ENCODE measurements around the gene ARHGEF33. TPM values are rescaled to one million over a fixed set of nuclear protein-coding genes. Genes with fewer than 3 reads are reported as not detected.

Gene ARHGEF33
- total RNA-seq, 1 donor from 2014 or later = 2.5 TPM

- Mint-ChIP-seq H3K4me1 (no peaks in the 10 kb centered on the region), H3K36me3 (no peaks in the 10 kb centered on the region), H3K9me3 (no peaks in the 10 kb centered on the region), H3K27me3 (ENCODE audit: insufficient read depth, low read depth) (no peaks in the 10 kb centered on the region), H3K27ac (no peak overlapping the region), H3K4me3 (no peak overlapping the region)
- H3K4me3 ChIP-seq = no peak overlapping the region
- no peaks in the 10 kb centered on the region for H3K36me3 ChIP-seq
- H4K20me1 ChIP-seq (ENCODE audit: low read depth) = no peaks in the 10 kb centered on the region
- no peak overlapping the region for H3K27ac ChIP-seq
- no peaks in the 10 kb centered on the region for H3K27me3 ChIP-seq
- no peak overlapping the region for H3K9ac ChIP-seq
- H2AFZ ChIP-seq (replicated peaks) = no peak overlapping the region
- no peaks in the 10 kb centered on the region for H3K9me3 ChIP-seq (ENCODE audit: low read depth)
- H3K4me1 ChIP-seq = no peaks in the 10 kb centered on the region
- H3K79me2 ChIP-seq (ENCODE audit: low read depth) = no peaks in the 10 kb centered on the region
- H3F3A ChIP-seq (ENCODE audit: low read depth) = no peaks in the 10 kb centered on the region
- no peak for DNase-seq (ENCODE audit: low spot score)
- TF ChIP-seq, protein P1, sequence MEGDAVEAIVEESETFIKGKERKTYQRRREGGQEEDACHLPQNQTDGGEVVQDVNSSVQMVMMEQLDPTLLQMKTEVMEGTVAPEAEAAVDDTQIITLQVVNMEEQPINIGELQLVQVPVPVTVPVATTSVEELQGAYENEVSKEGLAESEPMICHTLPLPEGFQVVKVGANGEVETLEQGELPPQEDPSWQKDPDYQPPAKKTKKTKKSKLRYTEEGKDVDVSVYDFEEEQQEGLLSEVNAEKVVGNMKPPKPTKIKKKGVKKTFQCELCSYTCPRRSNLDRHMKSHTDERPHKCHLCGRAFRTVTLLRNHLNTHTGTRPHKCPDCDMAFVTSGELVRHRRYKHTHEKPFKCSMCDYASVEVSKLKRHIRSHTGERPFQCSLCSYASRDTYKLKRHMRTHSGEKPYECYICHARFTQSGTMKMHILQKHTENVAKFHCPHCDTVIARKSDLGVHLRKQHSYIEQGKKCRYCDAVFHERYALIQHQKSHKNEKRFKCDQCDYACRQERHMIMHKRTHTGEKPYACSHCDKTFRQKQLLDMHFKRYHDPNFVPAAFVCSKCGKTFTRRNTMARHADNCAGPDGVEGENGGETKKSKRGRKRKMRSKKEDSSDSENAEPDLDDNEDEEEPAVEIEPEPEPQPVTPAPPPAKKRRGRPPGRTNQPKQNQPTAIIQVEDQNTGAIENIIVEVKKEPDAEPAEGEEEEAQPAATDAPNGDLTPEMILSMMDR (IDR thresholded peaks at IDR 0.05) = no peak
- TF ChIP-seq EZH2phosphoT487 (IDR thresholded peaks at IDR 0.05) (no peak), EZH2 (IDR thresholded peaks at IDR 0.05) (no peak)
- H3K4me2 ChIP-seq = no peak overlapping the region
Measured at GRCh38 chr2:38912619-38913018, 22.9 kb downstream of the ARHGEF33 start.

DNA sequence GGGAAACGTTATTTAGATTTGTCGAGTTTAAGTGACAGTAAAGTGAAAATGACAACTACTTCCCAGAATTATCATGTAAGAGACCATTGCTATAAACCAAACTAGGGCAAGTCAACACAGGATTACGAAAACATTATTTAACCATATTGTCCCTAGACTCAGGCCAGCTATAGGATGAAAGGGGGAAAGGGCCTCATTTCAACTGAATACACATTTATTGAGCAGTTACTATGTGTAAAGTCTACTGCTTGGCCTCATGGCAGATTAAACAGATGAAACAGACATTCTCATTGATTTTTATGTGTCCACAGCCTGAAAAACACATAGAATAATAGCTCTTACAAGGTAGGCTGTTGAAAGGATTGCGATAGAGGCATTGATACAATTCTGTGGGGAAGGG lies 32.7 kb downstream of the ARHGEF33 start:
- no peaks in the 10 kb centered on the region for H3K4me1 ChIP-seq
- no peaks in the 10 kb centered on the region for H3K9me3 Mint-ChIP-seq
- no peaks in the 10 kb centered on the region for H4K20me1 ChIP-seq (ENCODE audit: low read depth)
- no peak overlapping the region for H3K27ac ChIP-seq
- no peak for TF ChIP-seq EZH2phosphoT487 (IDR thresholded peaks at IDR 0.05)
- TF ChIP-seq EZH2 (IDR thresholded peaks at IDR 0.05) = no peak
- TF ChIP-seq, protein P1 (IDR thresholded peaks at IDR 0.05) = no peak
- H3K4me1 Mint-ChIP-seq = no peaks in the 10 kb centered on the region
- no peak for DNase-seq (ENCODE audit: low spot score)
- no peaks in the 10 kb centered on the region for H3F3A ChIP-seq (ENCODE audit: low read depth)
- no peak overlapping the region for H2AFZ ChIP-seq (replicated peaks)
- H3K27ac Mint-ChIP-seq = no peak overlapping the region
- H3K79me2 ChIP-seq (ENCODE audit: low read depth) = no peaks in the 10 kb centered on the region
- no peaks in the 10 kb centered on the region for H3K9me3 ChIP-seq (ENCODE audit: low read depth)
- no peak overlapping the region for H3K4me3 ChIP-seq
- H3K36me3 ChIP-seq = no peaks in the 10 kb centered on the region
- H3K4me3 Mint-ChIP-seq = no peak overlapping the region
- H3K9ac ChIP-seq = no peak overlapping the region
- no peaks in the 10 kb centered on the region for H3K27me3 ChIP-seq
- no peaks in the 10 kb centered on the region for H3K36me3 Mint-ChIP-seq
- H3K4me2 ChIP-seq = no peak overlapping the region
- no peaks in the 10 kb centered on the region for H3K27me3 Mint-ChIP-seq (ENCODE audit: insufficient read depth, low read depth)

- no peaks in the 10 kb centered on the region for H3K9me3 ChIP-seq (ENCODE audit: low read depth)
- Mint-ChIP-seq H3K9me3 (no peaks in the 10 kb centered on the region), H3K4me3 (no peak overlapping the region), H3K27ac (no peak overlapping the region), H3K36me3 (no peaks in the 10 kb centered on the region), H3K27me3 (ENCODE audit: insufficient read depth, low read depth) (no peaks in the 10 kb centered on the region), H3K4me1 (no peaks in the 10 kb centered on the region)
- no peaks in the 10 kb centered on the region for H3K36me3 ChIP-seq
- no peak overlapping the region for H3K27ac ChIP-seq
- H3K79me2 ChIP-seq (ENCODE audit: low read depth) = no peaks in the 10 kb centered on the region
- H3K27me3 ChIP-seq = no peaks in the 10 kb centered on the region
- no peaks in the 10 kb centered on the region for H3F3A ChIP-seq (ENCODE audit: low read depth)
- no peak overlapping the region for H2AFZ ChIP-seq (replicated peaks)
- no peaks in the 10 kb centered on the region for H3K4me1 ChIP-seq
- H4K20me1 ChIP-seq (ENCODE audit: low read depth) = no peaks in the 10 kb centered on the region
- no peak for DNase-seq (ENCODE audit: low spot score)
- no peak overlapping the region for H3K4me3 ChIP-seq
- H3K9ac ChIP-seq = no peak overlapping the region
- H3K4me2 ChIP-seq = no peak overlapping the region
- TF ChIP-seq EZH2phosphoT487 (IDR thresholded peaks at IDR 0.05) (no peak), EZH2 (IDR thresholded peaks at IDR 0.05) (no peak)
- TF ChIP-seq, protein P1 (IDR thresholded peaks at IDR 0.05) = no peak
Measured at GRCh38 chr2:38922902-38923301, 33.2 kb downstream of the ARHGEF33 start.

All from neural progenitor cell (in vitro differentiated cells).